GM19035 (cell line): ENCODE data around the gene FGF10.

Source experiments
- ATAC-seq: cut with Tn5 transposase; IDR thresholded peaks from one replicate; pipeline ENCODE4 v1.9.1; 2021; ENCODE audit not compliant: unreplicated experiment

FGF10 gene

GRCh38 chr5:44358421-44358820 lies 30.8 kb downstream of the FGF10 start:
- no peak for ATAC-seq

- no peak for ATAC-seq
Measured at GRCh38 chr5:44356231-44356630, 33.0 kb downstream of the FGF10 start.

GRCh38 chr5:44345871-44346270 lies 43.3 kb downstream of the FGF10 start:
- ATAC-seq = no peak

- no peak for ATAC-seq
Measured at GRCh38 chr5:44336708-44337107, 52.5 kb downstream of the FGF10 start.

- ATAC-seq = no peak
Measured at GRCh38 chr5:44334622-44335021, 54.6 kb downstream of the FGF10 start.

GRCh38 chr5:44332285-44332971 lies 56.8 kb downstream of the FGF10 start:
- peak; percentile 66 for ATAC-seq

GRCh38 chr5:44331471-44332050 lies 57.7 kb downstream of the FGF10 start:
- ATAC-seq = no peak

- ATAC-seq = no peak
Measured at GRCh38 chr5:44329716-44330115, 59.5 kb downstream of the FGF10 start.

GRCh38 chr5:44321144-44321725 lies 68.0 kb downstream of the FGF10 start:
- no peak for ATAC-seq

GRCh38 chr5:44320188-44320587 lies 69.0 kb downstream of the FGF10 start:
- ATAC-seq = no peak

- ATAC-seq = no peak
Measured at GRCh38 chr5:44318883-44319282, 70.3 kb downstream of the FGF10 start.

GRCh38 chr5:44312374-44312773 lies 76.8 kb downstream of the FGF10 start:
- ATAC-seq = no peak

GRCh38 chr5:44300551-44300950 lies 88.7 kb downstream of the FGF10 start:
- ATAC-seq = no peak

GRCh38 chr5:44299394-44299793 lies 89.8 kb downstream of the FGF10 start:
- ATAC-seq = no peak

- no peak for ATAC-seq
Measured at GRCh38 chr5:44294516-44294915, 94.7 kb downstream of the FGF10 start.

- ATAC-seq = no peak
Measured at GRCh38 chr5:44292736-44293135, 96.5 kb downstream of the FGF10 start.

- ATAC-seq = no peak
Measured at GRCh38 chr5:44278469-44278868, 110.8 kb downstream of the FGF10 start.

GRCh38 chr5:44275908-44276307 lies 113.3 kb downstream of the FGF10 start:
- ATAC-seq = no peak

GRCh38 chr5:44275329-44275728 lies 113.9 kb downstream of the FGF10 start:
- ATAC-seq = no peak

GRCh38 chr5:44267909-44268308 lies 121.3 kb downstream of the FGF10 start:
- ATAC-seq = no peak

- no peak for ATAC-seq
Measured at GRCh38 chr5:44266882-44267576, 122.2 kb downstream of the FGF10 start.

- no peak for ATAC-seq
Measured at GRCh38 chr5:44265713-44266112, 123.5 kb downstream of the FGF10 start.
